IPS DF 4.7 (cell line): ENCODE results near the gene SLC25A23.
"Not testable (repeated sequence)": the region's sequence is repeated elsewhere in the genome, so short reads cannot be mapped to it uniquely, and the experiment has no call there.

Experiments used
- DNase-seq: peaks from one replicate; pipeline ENCODE4 v3.0.0-alpha.2; 2013; ENCODE audit warnings: low spot score; ENCODE audit errors: extremely low read depth

The SLC25A23 gene

GRCh38 chr19:6402058-6402457, 57.5 kb downstream of the SLC25A23 start:
- DNase-seq: no peak

GRCh38 chr19:6400062-6400944, 59.3 kb downstream of the SLC25A23 start:
- DNase-seq: not testable (repeated sequence)

GRCh38 chr19:6396305-6396704, 63.3 kb downstream of the SLC25A23 start:
- DNase-seq: no peak

- DNase-seq: no peak
These were observed 64.8 kb downstream of the SLC25A23 start for GRCh38 chr19:6394831-6395230.

GRCh38 chr19:6393983-6394412, 65.6 kb downstream of the SLC25A23 start:
- no peak for DNase-seq

GRCh38 chr19:6393074-6393982, 66.3 kb downstream of the SLC25A23 start, which contains the start of gene GTF2F1:
GTF2F1 (minus strand) TSS chr19:6393164; CDS start chr19:6392995, 169 bp downstream.
- no peak for DNase-seq

GRCh38 chr19:6392221-6393073, 67.1 kb downstream of the SLC25A23 start:
- no peak for DNase-seq
